DND-41 (cell line): Measurements from ENCODE around the gene FAM162A.

Source experiments
- ATAC-seq: fragments of 200-7000 bp; cut with Tn5 transposase; 3 replicates; pipeline ENCODE4 v1.9.1; 2021; ENCODE audit warnings: low read depth; ENCODE audit not compliant: insufficient read depth
- DNase-seq: peaks from one replicate; pipeline ENCODE4 v3.0.0-alpha.2; 2020
- H2AFZ ChIP-seq: 2 replicates; pipeline ENCODE4 v1.6.0; 2012; ENCODE audit warnings: low read depth, low read length
- H3K27ac ChIP-seq: 2 replicates; pipeline ENCODE4 v1.5.1; 2012; ENCODE audit warnings: low read length, inconsistent platforms
- H3K27me3 ChIP-seq: fragments of 200-600 bp; sonication (generic); 2 replicates; pipeline ENCODE4 v1.6.0; 2012; ENCODE audit warnings: low read length, mild to moderate bottlenecking, inconsistent platforms; ENCODE audit not compliant: insufficient read depth, poor library complexity
- H3K36me3 ChIP-seq: 2 replicates; pipeline ENCODE4 v1.5.1; 2012; ENCODE audit warnings: low read length, inconsistent platforms; ENCODE audit not compliant: insufficient read depth
- H3K4me1 ChIP-seq: 2 replicates; pipeline ENCODE4 v1.5.1; 2012; ENCODE audit warnings: mild to moderate bottlenecking, low read length; ENCODE audit not compliant: insufficient read depth
- H3K4me2 ChIP-seq: 2 replicates; pipeline ENCODE4 v1.6.0; 2012; ENCODE audit warnings: mild to moderate bottlenecking, moderate library complexity, low read length, inconsistent platforms; ENCODE audit not compliant: insufficient read depth
- H3K4me3 ChIP-seq, 2 experiments: fragments of 200-600 bp in 1 of 2; shearing (Covaris generic) in 1 of 2; 2 replicates each; pipeline ENCODE4 v1.5.1; 2012 to 2016; ENCODE audit warnings: inconsistent platforms in 2 of 2, low read length in 2 of 2, mild to moderate bottlenecking in 2 of 2, low read depth in 1 of 2, moderate library complexity in 1 of 2
- H3K79me2 ChIP-seq: 2 replicates; pipeline ENCODE4 v1.6.0; 2012; ENCODE audit warnings: low read length, inconsistent platforms; ENCODE audit not compliant: insufficient read depth
- H3K9ac ChIP-seq: 2 replicates; pipeline ENCODE4 v1.6.0; 2012; ENCODE audit warnings: low read depth, mild to moderate bottlenecking, inconsistent platforms, low read length, moderate library complexity
- H3K9me3 ChIP-seq: 2 replicates; pipeline ENCODE4 v1.5.1; 2012; ENCODE audit warnings: low read length, moderate library complexity, mild to moderate bottlenecking, inconsistent platforms; ENCODE audit not compliant: insufficient read depth, severe bottlenecking
- H4K20me1 ChIP-seq: 2 replicates; pipeline ENCODE4 v1.6.0; 2012; ENCODE audit warnings: low read length; ENCODE audit not compliant: insufficient read depth
- EZH2 ChIP-seq: IDR thresholded peaks from 3 replicates; pipeline ENCODE4 v1.6.1; 2012; ENCODE audit warnings: borderline replicate concordance, low read depth, mild to moderate bottlenecking, moderate library complexity, low read length, inconsistent platforms; ENCODE audit not compliant: severe bottlenecking
- TF ChIP-seq, protein P1 (sequence below): IDR thresholded peaks from 2 replicates; pipeline ENCODE4 v1.5.1; 2012; ENCODE audit warnings: borderline replicate concordance, low read length, moderate library complexity, mild to moderate bottlenecking; ENCODE audit not compliant: poor library complexity, severe bottlenecking; ENCODE audit errors: extremely low read depth

FAM162A gene

DNA sequence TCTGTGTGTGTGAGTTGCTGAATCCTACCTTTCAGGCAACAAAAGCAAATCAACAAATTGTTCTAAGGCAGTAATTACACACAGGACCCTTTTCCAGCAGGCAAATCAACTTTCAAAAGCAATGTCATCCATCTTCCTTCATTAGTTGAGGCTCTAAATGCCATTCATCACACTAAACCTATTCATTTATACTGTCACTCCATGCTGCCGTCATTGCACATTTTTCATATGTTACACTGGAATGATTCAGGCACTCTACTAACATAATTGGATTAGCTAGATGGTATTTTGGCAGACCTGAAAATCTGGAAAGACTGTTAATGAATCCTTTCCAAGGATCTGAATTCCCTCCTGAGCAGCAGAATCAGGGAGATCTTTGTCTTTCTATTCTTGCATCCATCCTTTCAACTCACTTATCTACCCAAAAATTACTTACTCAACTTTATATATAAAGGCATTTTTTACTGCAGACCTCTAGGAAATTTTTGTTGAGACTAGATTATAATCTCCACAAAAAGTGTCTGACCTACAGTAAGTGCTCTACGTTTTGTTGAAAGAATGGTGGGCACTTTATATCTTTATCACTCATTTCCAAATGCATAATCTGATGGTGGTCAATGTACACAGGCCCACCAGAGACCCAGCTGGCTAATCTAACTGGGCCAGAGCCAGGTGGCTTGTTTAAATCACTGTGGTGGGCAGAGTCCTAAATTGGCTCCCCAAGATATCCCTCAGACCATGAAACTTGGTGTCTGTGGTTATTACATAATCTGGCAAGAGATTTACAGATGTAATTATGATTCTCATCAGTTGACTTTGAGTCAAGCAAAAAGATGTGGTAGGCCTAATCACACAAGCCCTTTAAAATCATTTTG lies 25.9 kb upstream of the FAM162A start:
- peaks cover 25% of the 10 kb centered on the region; the same call in 1 of the 2 replicates for H3K36me3 ChIP-seq
- TF ChIP-seq EZH2 = no peak
- TF ChIP-seq, protein P1, sequence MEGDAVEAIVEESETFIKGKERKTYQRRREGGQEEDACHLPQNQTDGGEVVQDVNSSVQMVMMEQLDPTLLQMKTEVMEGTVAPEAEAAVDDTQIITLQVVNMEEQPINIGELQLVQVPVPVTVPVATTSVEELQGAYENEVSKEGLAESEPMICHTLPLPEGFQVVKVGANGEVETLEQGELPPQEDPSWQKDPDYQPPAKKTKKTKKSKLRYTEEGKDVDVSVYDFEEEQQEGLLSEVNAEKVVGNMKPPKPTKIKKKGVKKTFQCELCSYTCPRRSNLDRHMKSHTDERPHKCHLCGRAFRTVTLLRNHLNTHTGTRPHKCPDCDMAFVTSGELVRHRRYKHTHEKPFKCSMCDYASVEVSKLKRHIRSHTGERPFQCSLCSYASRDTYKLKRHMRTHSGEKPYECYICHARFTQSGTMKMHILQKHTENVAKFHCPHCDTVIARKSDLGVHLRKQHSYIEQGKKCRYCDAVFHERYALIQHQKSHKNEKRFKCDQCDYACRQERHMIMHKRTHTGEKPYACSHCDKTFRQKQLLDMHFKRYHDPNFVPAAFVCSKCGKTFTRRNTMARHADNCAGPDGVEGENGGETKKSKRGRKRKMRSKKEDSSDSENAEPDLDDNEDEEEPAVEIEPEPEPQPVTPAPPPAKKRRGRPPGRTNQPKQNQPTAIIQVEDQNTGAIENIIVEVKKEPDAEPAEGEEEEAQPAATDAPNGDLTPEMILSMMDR = no peak
- no peaks in the 10 kb centered on the region for H3K27me3 ChIP-seq
- H3K9me3 ChIP-seq = no peaks in the 10 kb centered on the region
- DNase-seq = no peak
- ATAC-seq = no peak
- no peak overlapping the region for H3K27ac ChIP-seq
- H3K4me3 ChIP-seq = no peak overlapping the region
- no peaks in the 10 kb centered on the region for H3K4me1 ChIP-seq
- no peak overlapping the region for H2AFZ ChIP-seq
- H3K4me2 ChIP-seq = no peak overlapping the region
- no peak overlapping the region for H3K9ac ChIP-seq
- no peaks in the 10 kb centered on the region for H4K20me1 ChIP-seq
- H3K79me2 ChIP-seq = no peaks in the 10 kb centered on the region

GRCh38 chr3:122358703-122359032 lies 25.3 kb upstream of the FAM162A start:
- H3K27me3 ChIP-seq = no peaks in the 10 kb centered on the region
- H3K27ac ChIP-seq = no peak overlapping the region
- no peak overlapping the region for H3K4me3 ChIP-seq
- no peak overlapping the region for H3K9ac ChIP-seq
- H4K20me1 ChIP-seq = no peaks in the 10 kb centered on the region
- no peak for TF ChIP-seq EZH2
- TF ChIP-seq, protein P1 = no peak
- H3K9me3 ChIP-seq = no peaks in the 10 kb centered on the region
- H2AFZ ChIP-seq = no peak overlapping the region
- no peak overlapping the region for H3K4me2 ChIP-seq
- H3K4me1 ChIP-seq = no peaks in the 10 kb centered on the region
- ATAC-seq = no peak
- H3K79me2 ChIP-seq = no peaks in the 10 kb centered on the region
- peaks cover 31% of the 10 kb centered on the region; the same call in 1 of the 2 replicates for H3K36me3 ChIP-seq
- no peak for DNase-seq

GRCh38 chr3:122362026-122362425 lies 22.0 kb upstream of the FAM162A start:
- Histone ChIP-seq H3K27ac (no peak overlapping the region), H3K4me3 (no peak overlapping the region), H3K4me1 (no peaks in the 10 kb centered on the region), H3K9ac (no peak overlapping the region), H3K9me3 (no peaks in the 10 kb centered on the region), H3K27me3 (no peaks in the 10 kb centered on the region), H3K4me2 (no peak overlapping the region), H3K36me3 (peaks cover 61% of the 10 kb centered on the region), H3K79me2 (no peaks in the 10 kb centered on the region), H4K20me1 (no peaks in the 10 kb centered on the region), H2AFZ (no peak overlapping the region)
- ATAC-seq (no peak), DNase-seq (no peak)
- no peak for TF ChIP-seq EZH2
- TF ChIP-seq, protein P1 = no peak

DNA sequence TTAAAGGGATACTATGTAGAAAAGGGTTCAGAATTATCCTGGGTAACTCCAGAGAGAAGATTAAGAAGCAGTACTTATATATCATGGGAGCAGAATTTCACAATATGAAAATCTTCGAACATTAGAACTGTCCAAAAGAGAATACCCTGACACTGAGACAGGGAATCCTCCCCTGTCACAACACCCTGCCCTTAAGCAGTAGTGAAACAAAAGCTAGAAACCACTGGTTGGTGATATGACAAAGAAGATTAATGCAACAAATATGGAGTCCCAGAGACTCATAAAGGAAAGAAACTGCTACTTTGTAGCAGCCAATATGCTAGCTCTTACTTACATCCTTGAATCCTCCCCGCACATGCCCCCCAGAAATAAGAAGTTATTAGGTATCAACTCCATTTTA lies 19.5 kb upstream of the FAM162A start:
- Histone ChIP-seq H3K27ac (no peak overlapping the region), H2AFZ (no peak overlapping the region), H3K9ac (no peak overlapping the region), H3K4me3 (no peak overlapping the region), H4K20me1 (no peaks in the 10 kb centered on the region; the same call in 1 of the 2 replicates), H3K4me2 (no peak overlapping the region), H3K27me3 (no peaks in the 10 kb centered on the region), H3K9me3 (no peaks in the 10 kb centered on the region), H3K4me1 (no peaks in the 10 kb centered on the region), H3K36me3 (peaks cover 68% of the 10 kb centered on the region), H3K79me2 (no peaks in the 10 kb centered on the region)
- no peak for DNase-seq
- ATAC-seq = no peak
- TF ChIP-seq, protein P1 = no peak
- no peak for TF ChIP-seq EZH2
